ENCODE data around the gene LCN12.

Gene LCN12

DNA sequence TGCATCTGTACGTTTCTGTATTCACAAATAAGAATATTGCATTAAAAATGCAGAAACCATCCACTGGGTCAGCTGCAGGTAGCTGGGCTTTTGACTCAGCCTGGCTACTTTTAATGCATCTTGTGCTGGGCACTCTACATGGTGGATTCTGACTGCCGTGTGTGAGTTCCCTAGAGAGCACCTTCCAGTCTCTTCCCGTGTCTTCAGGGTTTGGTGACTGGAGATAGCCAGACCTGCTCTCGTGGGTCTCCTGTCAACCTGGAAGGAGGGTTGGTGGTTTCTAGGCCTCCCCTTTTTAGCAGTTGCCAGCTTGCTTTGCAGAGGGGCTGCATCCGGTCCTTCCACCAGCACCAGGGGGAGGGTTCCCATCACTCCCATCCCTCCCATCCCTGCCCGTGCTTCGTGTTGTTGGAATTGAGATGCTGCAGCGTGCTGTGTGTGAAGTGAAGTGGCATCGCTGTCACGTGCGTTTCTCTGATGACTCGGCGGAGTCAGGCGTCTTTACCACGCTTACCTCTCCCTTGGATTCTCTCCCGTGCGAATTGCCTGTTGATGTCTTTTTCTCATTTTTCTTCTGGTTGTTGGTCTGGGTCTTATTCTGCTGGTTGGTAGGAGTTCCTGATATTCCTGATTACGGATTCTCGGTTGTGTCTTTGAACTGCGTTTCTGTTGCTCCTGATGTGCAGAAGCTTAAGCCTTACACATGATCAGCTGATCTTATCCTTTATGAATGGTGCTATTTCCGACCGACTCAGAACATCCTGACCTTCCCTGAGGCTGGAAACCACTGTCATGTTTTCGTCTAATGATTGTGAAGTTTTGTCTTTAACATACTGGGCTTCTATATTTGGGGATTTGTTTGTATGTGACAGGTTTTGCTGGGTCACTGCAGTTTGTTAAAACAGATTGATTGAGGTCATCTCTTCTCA is 24.5 kb upstream of the LCN12 start:
- DNase-seq: no peak

DNA sequence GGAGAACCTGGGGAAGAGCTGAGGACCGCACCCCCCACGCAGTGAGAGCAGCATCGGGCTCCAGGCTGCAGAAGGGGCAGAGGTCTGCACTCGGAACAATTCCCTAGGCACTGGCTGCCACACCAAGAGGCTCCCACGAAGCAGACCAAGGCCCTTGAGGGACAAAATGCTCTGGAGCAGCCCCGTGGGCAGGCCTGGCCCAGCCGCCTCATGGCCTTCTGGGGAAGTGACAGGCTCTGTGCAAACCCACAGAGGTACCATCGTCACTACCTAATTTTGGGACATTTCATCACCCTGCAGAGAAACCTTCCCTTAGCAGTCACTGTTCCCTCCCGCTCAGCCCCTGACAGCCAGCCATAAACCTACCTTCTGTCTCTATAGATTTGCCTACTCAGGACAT is 23.5 kb upstream of the LCN12 start:
- no peak for DNase-seq

DNA sequence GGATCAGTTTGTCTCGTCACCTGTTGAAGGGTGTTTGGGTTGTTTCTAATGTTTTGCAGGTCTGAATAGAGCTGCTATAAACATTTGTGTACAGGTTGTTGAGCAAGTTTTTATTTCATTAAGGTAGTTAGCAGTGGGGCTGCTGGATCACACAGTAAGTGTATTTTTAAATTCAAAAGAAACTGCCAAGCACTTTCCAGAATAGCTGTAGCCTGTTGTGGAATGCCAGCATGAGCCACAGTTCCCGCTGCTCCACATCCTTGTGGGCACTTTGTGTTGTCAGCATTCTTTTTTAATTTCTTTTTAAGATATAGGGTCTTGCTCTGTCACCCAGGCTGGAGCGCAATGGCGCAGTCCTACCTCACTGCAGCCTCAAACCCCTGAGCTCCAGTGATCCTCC is 22.1 kb upstream of the LCN12 start:
- DNase-seq: no peak

DNA sequence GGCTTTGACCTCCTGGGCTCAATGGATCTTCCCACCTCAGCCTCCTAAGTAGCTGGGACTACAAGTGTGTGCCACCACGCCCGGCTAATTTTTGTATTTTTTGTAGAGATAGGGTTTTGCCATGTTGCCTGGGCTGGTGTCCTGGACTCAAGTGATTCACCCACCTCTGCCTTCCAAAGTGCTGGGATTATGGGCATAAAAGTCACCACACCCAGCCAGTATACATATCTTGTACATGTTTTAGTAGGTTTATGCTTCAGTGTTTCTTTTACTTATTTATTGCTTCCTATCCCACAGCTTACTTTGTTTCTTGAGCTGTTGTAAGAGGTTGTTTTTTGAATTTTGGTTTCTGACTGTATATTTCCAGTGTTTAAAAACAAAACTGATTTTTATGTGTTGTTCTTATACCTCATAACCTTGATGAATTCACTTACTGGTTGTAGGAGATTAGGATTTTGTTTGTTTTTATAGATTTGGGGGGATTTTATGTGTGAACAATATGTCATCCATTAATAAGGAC is 20.4 kb upstream of the LCN12 start:
- DNase-seq: no peak

DNA sequence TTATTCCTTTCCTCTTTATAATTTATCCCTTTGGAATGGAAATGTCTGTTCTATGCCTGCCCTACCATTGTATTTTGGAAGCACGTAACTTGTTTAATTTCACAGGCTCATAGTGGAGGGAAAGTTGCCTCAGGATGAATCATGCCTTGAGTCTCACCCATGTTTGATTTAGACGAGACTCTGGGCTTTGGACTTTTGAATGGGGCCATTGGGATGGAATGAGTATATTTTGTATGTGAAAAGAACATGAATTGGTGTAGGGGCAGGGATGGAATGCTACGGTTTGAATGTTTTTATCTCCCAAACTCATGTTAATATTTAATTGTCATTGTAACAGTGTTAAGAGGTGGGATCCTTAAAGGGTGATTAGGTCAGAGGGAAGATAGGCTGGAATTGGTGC is 17.8 kb upstream of the LCN12 start:
- DNase-seq: no peak

DNA sequence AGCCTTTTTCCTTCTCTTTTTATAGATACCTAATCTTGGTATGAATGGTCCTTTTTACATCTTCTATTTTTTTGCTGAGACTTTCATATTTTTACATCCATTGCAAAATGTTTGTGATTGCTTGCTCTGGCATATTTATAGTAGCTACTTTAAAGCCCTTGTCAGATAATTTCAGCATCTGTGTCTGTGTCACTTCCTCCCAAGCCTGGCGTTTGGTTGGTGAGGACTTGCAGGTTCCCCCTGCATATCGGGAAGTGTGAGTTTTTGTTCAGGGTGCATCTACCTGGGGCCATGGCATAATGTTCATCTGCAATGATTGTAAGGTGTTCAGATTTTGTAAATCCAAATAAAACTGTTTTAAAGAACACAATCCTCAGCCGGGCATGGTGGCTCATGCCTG is 16.4 kb upstream of the LCN12 start:
- no peak for DNase-seq

DNA sequence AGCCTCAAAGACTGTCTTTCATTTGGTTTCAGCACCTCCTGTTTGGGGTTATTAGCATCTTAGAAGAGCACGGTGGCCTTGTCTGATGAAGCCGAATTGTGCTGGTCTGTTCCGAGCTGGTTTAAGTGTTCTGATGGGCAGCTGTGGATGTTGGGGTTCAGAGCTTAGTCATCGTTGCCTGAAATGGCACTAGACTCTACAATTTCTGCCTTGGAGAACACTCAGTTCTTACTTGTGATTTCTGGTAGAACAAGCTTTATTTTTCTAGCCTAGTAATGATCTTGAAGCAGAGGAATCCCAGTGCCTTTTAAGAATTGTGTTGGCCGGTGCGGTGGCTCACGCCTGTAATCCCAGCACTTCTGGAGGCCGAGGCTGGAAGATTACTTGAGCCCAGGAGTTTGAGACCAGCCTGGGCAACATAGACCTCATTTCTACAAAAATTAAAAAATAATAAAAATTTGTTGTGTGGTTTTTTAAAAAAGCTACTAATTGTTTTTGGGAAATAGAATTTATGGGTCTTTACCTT is 15.4 kb upstream of the LCN12 start:
- DNase-seq: no peak

DNA sequence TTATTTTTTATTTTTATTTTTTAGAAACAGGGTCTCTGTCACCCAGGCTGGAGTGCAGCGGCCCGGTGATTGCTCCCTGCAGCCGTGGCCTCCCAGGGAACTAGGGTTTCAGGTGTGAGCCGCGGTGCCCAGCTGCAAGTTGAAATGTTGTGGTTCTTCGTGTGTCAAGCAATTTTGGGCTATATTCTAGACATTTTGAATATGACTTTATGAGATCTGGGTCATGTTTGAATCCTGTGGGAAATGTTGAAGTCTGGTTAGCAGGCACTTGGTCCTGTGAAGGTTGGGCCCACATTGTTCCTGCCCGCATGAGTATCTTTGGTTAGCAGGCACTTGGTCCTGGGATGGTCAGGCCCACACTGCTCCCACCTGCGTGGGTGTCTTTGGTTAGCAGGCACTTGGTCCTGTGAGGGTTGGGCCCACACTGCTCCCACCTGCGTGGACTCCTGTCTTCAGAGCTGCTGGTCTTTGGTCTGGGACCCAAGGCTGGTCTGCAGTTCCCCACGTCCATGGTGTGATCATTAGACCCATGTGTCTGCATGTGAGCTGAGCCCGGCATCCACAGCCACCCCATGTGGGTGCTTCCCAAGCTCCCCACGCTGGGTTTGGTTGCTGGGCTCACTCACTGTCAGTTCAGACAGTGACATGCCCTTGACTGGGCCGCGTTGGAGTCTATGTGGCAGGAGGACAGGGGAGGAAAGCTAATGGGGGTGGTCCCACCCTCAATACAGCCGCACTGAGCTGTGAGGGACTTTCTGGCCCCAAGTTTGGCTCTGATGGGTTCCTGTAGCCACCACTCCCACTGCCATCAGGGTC is 14.7 kb upstream of the LCN12 start:
- no peak for DNase-seq

DNA sequence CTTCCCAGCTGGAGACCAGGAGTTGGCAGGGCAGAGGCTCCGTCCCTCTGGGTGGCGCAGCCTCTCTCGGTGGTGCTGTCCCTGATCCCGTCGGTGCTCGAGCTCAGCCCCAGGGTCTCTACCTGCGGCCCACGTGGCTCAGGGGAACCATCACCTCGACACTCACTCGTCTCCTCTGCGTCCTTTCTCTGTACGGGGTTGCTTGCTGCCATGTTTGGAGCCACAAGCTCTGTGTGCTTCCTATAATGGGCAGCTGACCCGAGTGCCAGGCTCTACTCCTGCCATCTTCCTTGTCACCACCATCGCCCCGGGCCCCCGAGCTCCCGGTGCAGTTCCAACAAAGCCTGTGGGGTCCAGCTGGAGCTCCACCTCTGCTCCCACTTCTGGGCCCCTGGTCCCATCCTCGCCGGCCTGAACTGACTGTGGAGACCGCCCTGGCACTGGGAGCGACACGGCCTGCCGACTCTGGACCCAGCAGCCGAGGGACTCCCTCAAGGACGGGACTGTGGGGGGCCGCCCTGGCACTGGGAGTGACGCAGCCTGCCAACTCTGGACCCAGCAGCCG is 12.6 kb upstream of the LCN12 start:
- no peak for DNase-seq

DNA sequence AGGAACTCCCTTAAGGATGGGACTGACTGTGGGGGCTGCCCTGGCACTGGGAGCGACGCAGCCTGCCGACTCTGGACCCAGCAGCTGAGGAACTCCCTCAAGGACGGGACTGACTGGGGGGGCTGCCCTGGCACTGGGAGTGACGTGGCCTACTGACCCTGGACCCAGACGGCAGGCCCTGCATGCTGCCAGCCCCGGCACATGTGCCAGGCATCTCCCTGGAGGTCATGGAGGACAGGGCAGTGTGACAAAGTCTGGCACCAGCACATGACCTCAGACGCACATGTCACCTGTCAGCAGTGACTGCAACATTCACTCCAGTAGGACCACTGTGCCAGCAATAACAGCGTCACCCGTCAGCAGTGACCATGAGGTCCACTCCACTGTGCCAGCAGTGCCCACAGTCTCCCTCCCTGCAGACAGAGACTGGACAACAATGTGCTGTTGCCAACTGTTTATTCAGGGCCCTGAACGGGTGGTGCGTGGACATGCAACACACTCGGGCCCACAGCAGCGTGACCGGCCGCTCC is 12.0 kb upstream of the LCN12 start:
- DNase-seq: no peak

DNA sequence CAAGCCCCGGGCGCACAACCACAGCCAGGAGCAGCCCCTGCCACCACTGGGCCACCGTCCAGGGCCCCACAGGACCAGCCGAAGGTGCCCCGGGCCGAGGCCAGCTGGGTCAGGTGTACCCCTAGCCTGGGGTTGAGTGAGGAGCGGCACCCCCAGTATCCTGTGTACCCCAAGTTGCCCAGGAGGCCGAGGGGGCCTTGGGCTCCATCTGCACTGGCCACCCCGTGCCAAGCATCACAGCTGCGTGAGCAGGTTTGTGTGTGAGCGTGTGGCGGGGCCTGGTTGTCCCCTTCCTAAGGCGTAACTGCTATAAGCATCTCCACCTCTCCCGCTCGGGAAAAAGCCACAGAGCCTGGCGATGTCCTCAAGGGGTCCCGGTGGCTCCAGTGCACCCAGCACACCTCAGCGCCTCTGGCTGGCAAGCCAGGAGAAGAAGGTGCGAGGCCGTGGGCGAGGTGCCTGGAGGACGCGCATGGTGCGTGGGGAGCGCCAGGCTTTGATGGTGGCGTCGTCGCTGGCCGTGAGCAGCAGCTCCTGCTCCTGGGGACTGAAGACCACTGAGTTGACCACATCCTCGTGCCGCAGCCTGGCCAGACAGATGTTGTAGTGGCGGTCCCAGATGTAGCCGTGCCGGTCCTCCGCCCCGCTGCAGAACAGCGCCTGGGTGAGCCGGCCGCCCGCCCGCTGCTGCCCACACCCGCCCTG is 11.4 kb upstream of the LCN12 start:
- no peak for DNase-seq

DNA sequence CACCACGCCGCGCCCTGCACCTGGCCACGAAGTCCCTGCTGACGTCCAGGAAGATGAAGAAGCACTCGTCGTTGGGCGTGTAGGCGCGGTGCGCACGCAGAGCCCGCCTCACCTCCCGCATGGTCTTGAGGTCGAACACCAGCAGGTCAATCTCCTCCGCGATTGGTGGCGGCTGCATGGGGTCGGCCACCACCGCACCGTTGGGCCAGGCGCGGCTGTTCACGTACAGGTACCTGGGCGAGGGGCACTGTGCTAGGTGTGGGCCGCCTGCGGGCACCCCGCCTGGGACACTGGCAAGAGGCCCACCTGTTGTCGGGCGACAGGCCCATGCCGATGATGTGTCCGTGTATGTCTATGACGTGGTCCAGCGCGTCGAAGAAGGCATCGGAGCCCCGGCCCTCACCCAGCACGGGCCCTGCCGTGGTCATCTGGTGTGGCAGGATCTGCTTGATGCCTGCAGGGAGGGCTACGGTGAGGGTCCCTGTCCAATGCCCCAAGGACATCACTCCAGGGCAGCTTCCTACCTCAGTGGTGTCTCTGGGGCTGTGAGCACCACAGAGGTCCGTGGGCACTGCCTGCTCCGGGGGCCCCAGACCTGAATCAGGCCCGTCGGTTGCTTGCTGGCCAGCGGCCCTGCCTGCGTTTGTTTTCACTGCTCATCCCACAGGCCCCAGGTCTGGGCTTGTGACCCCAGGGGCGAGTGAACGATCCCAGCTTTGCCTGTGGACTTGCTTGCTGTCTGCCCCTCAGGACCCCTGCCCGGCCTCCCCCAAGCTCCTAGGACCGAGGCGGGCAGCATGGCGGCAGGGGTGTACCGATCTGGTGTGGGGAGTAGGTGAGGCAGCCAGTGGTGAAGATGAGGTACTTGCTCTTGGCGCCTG is 10.6 kb upstream of the LCN12 start:
- DNase-seq: no peak

DNA sequence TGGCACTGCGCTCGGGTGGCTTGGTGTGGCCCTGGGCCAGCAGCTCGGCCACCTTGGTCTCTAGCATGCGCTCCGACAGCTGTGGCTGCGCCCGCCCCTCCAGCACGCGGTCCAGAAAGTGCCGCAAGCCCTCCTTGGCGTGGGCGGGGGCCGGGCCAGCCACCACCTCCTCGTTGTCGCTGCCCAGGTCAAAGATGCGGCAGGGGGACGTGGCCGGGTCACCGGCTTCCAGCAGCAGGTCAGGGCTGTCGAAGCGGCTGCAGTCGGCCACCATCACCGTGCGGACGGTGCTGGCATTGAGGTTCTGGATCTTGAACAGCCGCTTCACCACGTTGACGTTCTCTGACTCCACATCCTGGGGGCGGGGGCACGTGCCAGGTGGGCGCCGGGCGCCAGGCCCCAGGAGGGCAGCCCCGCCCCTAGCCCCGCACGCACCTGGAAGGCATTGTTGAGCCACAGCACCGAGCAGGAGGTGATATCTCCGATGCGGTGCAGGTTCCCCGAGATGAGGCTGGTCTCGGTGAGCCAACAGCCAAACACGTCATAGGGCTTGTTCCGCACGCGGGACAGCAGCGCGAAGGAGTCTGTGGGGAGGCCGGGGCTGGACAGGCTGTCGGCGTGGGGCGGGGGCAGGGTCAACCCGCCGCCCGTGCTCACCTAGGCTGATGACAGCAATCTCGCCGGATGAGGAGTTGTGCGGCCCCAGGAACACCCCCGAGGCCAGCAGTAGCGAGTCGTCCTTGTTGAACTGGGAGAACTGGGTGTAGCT is 9.8 kb upstream of the LCN12 start:
- no peak for DNase-seq

DNA sequence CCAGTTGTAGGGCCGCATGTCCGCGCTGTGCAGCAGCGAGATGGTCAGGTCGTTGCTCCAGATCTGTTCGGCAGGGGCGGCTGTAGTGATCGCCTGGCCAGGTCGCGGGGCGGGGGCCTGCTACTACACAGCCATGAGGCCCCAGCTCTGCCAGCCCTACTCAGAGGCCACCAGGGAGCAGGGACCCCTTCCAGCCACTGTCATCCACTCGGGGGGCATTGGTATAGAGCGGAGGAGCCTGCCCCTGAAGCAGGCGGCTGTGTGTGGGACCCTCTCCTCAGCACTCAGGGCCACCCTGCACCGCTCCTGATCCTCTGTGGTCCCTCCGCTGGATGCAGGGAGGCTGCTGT is 9.2 kb upstream of the LCN12 start:
- DNase-seq: no peak

DNA sequence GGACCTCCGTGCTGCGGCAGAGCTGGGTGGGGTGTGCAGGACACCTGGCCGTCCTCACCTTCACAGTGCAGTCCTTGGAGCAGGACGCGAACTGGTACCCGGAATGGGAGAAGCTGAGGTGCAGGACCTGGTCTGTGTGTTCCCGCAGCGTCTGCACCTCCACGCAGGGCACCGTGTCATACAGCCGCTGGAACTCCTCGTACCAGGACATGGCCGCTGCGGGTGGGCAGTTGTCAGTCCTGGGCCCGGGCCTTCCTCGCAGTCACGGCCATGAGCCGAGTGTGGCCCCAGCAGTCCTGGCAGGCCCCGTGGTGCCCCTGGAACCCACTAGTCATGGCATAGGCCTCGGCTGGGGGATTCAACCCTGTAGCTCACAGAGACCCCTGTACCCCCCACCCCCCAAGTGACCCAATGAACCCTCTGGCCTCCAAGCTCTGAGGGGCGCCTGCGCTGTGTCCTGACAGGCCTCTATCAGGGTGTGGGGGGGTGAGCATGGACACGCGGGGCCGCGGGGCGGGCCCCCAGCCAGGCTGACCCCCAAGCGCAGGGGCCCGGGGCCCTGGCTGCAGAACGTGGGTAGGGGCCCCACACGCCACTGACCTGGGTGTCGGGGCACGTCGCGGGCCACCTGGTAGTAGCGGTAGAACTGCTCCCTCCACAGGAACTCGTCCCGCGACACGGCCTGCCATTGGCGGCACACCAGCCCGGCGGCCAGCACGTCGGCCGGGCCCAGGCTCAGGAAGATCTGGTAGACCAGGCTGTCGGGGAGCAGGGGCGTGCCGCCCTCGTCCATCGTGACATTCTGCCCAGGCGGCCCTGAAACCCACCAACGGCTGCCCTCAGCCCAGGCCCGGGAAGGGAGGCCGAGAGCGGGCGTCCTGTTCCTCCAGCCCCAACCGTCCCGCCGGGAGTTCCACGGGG is 8.5 kb upstream of the LCN12 start:
- no peak for DNase-seq

DNA sequence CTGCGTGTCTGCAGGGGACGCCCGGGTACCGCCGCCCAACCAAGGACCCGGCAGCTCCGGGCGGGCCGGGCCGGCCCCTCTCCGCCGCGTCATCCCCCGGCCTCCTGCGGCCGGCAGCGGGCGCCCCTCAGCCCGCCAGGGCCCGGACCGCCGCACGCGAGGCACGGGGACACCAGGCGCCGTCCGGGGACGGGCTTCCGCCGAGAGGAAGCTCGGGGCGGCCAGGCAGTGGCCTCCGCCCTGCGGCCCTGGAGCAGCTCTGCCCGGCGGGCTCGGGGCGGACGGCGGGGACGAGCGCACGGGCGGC is 7.9 kb upstream of the LCN12 start:
- DNase-seq: no peak

DNA sequence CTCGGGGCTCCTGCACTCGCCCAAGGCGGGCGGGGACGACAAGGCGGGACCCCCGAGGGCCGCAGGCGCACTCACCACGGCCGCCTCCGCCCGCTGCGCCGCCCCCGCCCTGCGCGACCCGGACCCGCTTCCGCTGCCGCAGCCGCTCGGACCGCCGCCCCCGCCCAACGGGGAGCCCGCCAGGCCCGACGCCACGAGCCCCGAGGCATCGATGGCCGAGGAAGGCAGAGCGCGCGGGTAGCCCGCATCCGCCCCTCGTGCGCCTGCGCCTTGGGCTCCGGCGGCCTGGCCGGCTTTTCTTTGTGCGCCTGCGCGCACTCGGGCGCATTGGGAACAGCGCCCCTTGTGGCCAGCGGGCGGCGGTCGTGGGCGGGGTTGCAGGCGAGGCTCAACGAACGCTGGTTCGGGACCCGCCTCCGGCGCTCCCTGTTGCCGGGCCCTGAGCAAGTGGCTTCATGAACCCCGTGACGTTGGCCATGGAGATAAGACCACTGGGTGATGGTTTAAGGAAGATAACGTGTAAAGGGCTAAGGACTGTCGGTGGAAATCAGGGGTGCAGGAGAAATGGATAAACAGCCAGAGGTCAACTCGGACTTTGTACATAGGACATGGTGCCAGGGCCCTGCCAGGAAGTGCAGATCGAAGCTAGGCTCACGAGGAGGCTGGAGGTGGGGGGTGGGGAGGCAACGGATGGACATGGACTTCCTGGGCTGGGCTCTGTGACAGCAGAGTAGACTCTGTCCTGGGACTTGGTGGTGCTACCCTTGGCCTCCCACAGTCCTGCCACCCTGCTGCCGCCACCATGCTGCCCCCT is 7.3 kb upstream of the LCN12 start, which contains the start of the genes C8G and FBXW5:
Gene C8G (plus strand): TSS at position 725 of the 814 bp plus-strand sequence. CDS start 78 bp downstream, at position 803.
Gene FBXW5 (minus strand): TSS at position 220 of the 814 bp plus-strand sequence. CDS start 655 bp downstream, outside the sequence.
- DNase-seq: no peak

Data from NCI-H524 treated with DMSO at 0.1 percent for 48 hours (cell line).